HCT116 (cell line): ENCODE results near the gene TMEM198. TPM values are rescaled to one million over a fixed set of nuclear protein-coding genes. Genes with fewer than 3 reads are reported as not detected.
A peak's percentile ranks its signal among the peaks of the same experiment; 100 is the strongest.

ENCODE experiments used
- ATAC-seq: fragments of 200-7000 bp; cut with Tn5 transposase; 2 replicates; pipeline ENCODE4 v1.9.1; 2020; ENCODE audit warnings: mild to moderate bottlenecking, moderate library complexity
- BruUV-seq: library from RNA; stranded (reverse); fragments of 400-500 nt; replicated peaks from 2 replicates; lab custom pipeline; 2021; lab: Mats Ljungman, UMichigan
- CTCF ChIA-PET: fragments of 300-600 bp; sonication (Branson Sonifier 250); formaldehyde crosslinking; loops from one replicate; lab custom pipeline; 2021; ENCODE audit warnings: antibody characterized with exemption; lab: Charles Lee
- POLR2A ChIA-PET: fragments of 300-600, 350-600 bp; sonication (Branson Sonifier 250); formaldehyde crosslinking; loops from one replicate; lab custom pipeline; 2021; ENCODE audit warnings: antibody characterized with exemption; lab: Charles Lee
- RAD21 ChIA-PET, 2 experiments: fragments of 300-600 bp; sonication (Branson Sonifier 250); formaldehyde crosslinking; loops; one replicate each; lab custom pipeline; 2023; ENCODE audit warnings: low total read pairs in 2 of 2; ENCODE audit not compliant: uncharacterized antibody in 2 of 2, unreplicated experiment in 2 of 2, low non-redundant PET in 1 of 2; lab: Charles Lee
- DNase-seq: peaks from one replicate; pipeline ENCODE4 v3.0.0-alpha.2; 2010; ENCODE audit warnings: low read depth, low spot score
- H2AFZ ChIP-seq: fragments of 200-600 bp; shearing (Covaris generic), sonication (generic); 2 replicates; pipeline ENCODE4 v1.6.1; 2017; ENCODE audit warnings: low read depth, mixed run types, mixed read lengths, antibody characterized with exemption, low read length; ENCODE audit not compliant: poor library complexity, severe bottlenecking
- H3K27ac ChIP-seq: 2 replicates; pipeline ENCODE4 v1.5.1; 2012; ENCODE audit warnings: low read depth, low read length
- H3K27me3 ChIP-seq: fragments of 200-600 bp; sonication (generic); 2 replicates; pipeline ENCODE4 v1.6.1; 2016; ENCODE audit warnings: mixed run types, low read length, mixed read lengths; ENCODE audit not compliant: insufficient read depth
- H3K36me3 ChIP-seq, 2 experiments: fragments of 200-500 bp in 1 of 2; fragments of 200-600 bp in 1 of 2; sonication (Bioruptor generic) in 1 of 2; sonication (generic) in 1 of 2; 2 replicates each; pipeline versions ENCODE4 v1.5.1 to v1.6.1; 2014 to 2016; ENCODE audit warnings: low read length in 2 of 2, inconsistent platforms in 1 of 2, mixed read lengths in 1 of 2, mixed run types in 1 of 2; ENCODE audit not compliant: insufficient read depth in 2 of 2, control insufficient read depth in 1 of 2
- H3K4me1 ChIP-seq, 2 experiments: fragments of 200-600 bp in 1 of 2; sonication (generic) in 1 of 2; 2 replicates each; pipeline versions ENCODE4 v1.5.1 to v1.6.1; 2012 to 2017; ENCODE audit warnings: low read length in 2 of 2, inconsistent platforms in 1 of 2, mild to moderate bottlenecking in 1 of 2, mixed read lengths in 1 of 2, mixed run types in 1 of 2, moderate library complexity in 1 of 2; ENCODE audit not compliant: insufficient read depth in 2 of 2, control insufficient read depth in 1 of 2
- H3K4me2 ChIP-seq: fragments of 200-600 bp; sonication (generic); 2 replicates; pipeline ENCODE4 v1.6.1; 2017; ENCODE audit warnings: mixed run types, low read length, mixed read lengths
- H3K4me3 ChIP-seq, 2 experiments: fragments of 200-600 bp in 1 of 2; sonication (generic) in 1 of 2; replicated peaks in 1 of 2; 2 replicates each; pipeline ENCODE4 v1.5.1; 2011 to 2016; ENCODE audit warnings: low read length in 2 of 2, control low read depth in 1 of 2, low read depth in 1 of 2, mild to moderate bottlenecking in 1 of 2, mixed read lengths in 1 of 2, mixed run types in 1 of 2
- H3K79me2 ChIP-seq: fragments of 200-600 bp; sonication (generic); 2 replicates; pipeline ENCODE4 v1.6.1; 2017; ENCODE audit warnings: mild to moderate bottlenecking, mixed run types, low read length, moderate library complexity, mixed read lengths; ENCODE audit not compliant: insufficient read depth
- H3K9ac ChIP-seq: fragments of 200-600 bp; sonication (generic); 2 replicates; pipeline ENCODE4 v1.6.1; 2016; ENCODE audit warnings: low read length, mixed read lengths
- H3K9me2 ChIP-seq: fragments of 200-600 bp; sonication (generic), shearing (Covaris generic); 2 replicates; pipeline ENCODE4 v1.6.1; 2017; ENCODE audit warnings: mixed run types, mild to moderate bottlenecking, moderate library complexity; ENCODE audit not compliant: insufficient read depth
- H3K9me3 ChIP-seq, 2 experiments: fragments of 200-500 bp in 1 of 2; fragments of 200-600 bp in 1 of 2; sonication (Bioruptor generic) in 1 of 2; sonication (generic) in 1 of 2; 2 replicates each; pipeline ENCODE4 v1.6.1; 2014 to 2017; ENCODE audit warnings: low read length in 2 of 2, mixed read lengths in 2 of 2, inconsistent platforms in 1 of 2, low read depth in 1 of 2, mild to moderate bottlenecking in 1 of 2, mixed run types in 1 of 2, moderate library complexity in 1 of 2; ENCODE audit not compliant: control insufficient read depth in 1 of 2, insufficient read depth in 1 of 2
- H4K20me1 ChIP-seq: fragments of 200-600 bp; sonication (generic), shearing (Covaris generic); 2 replicates; pipeline ENCODE4 v1.6.1; 2017; ENCODE audit warnings: mixed run types, mild to moderate bottlenecking, moderate library complexity; ENCODE audit not compliant: insufficient read depth
- ATF3 ChIP-seq: IDR thresholded peaks from 2 replicates; pipeline ENCODE4 v1.6.1; 2012
- CEBPB ChIP-seq: IDR thresholded peaks from 2 replicates; pipeline ENCODE4 v1.6.1; 2012; ENCODE audit warnings: low read depth
- EZH2 ChIP-seq: fragments of 200-600 bp; sonication (generic); IDR thresholded peaks from 2 replicates; pipeline ENCODE4 v1.6.1; 2017; ENCODE audit warnings: antibody characterized with exemption, mixed run types
- JUND ChIP-seq: IDR thresholded peaks from 2 replicates; pipeline ENCODE4 v1.6.1; 2012
- MAX ChIP-seq: IDR thresholded peaks from 2 replicates; pipeline ENCODE4 v1.6.1; 2012
- POLR2AphosphoS5 ChIP-seq: IDR thresholded peaks from 2 replicates; pipeline ENCODE4 v1.6.1; 2011; ENCODE audit warnings: mild to moderate bottlenecking, low read depth, low read length, moderate library complexity
- RAD21 ChIP-seq: IDR thresholded peaks from 2 replicates; pipeline ENCODE4 v1.6.1; 2012; ENCODE audit warnings: low read depth, mild to moderate bottlenecking
- REST ChIP-seq: IDR thresholded peaks from 2 replicates; pipeline ENCODE4 v1.6.1; 2012; ENCODE audit warnings: low read depth
- SIN3A ChIP-seq: IDR thresholded peaks from 2 replicates; pipeline ENCODE4 v1.6.1; 2012; ENCODE audit warnings: low read depth
- ZBTB33 ChIP-seq: IDR thresholded peaks from 2 replicates; pipeline ENCODE4 v1.6.1; 2011; ENCODE audit warnings: mild to moderate bottlenecking, low read length, moderate library complexity; ENCODE audit not compliant: insufficient replicate concordance; ENCODE audit errors: extremely low read depth
- ZNF274 ChIP-seq: fragments of 200-500 bp; sonication (Bioruptor generic); IDR thresholded peaks from 2 replicates; pipeline ENCODE4 v1.6.1; 2014; ENCODE audit warnings: mild to moderate bottlenecking, low read depth, low read length, inconsistent platforms
- intact Hi-C: fragments of 100-400 bp; cut with micrococcal nuclease; formaldehyde crosslinking; loops from 2 replicates; pipeline ENCODE4 v1.10.0; 2022
- total RNA-seq: library from RNA; stranded (reverse); gene quantifications from one replicate; pipeline ENCODE4 v1.2.1, GENCODE V29; 2021; ENCODE audit not compliant: unreplicated experiment

TMEM198 gene
- total RNA-seq, 1 experiment from 2014 or later = 2.1 TPM

GRCh38 chr2:219553168-219553417 is 9.3 kb downstream of the TMEM198 start:
- TF ChIP-seq MAX = no peak
- TF ChIP-seq JUND = no peak
- TF ChIP-seq POLR2AphosphoS5 = no peak
- TF ChIP-seq RAD21 = no peak
- TF ChIP-seq CEBPB = no peak
- TF ChIP-seq REST = no peak
- TF ChIP-seq EZH2 = no peak
- no peak for TF ChIP-seq ATF3
- no peak for TF ChIP-seq SIN3A
- TF ChIP-seq ZBTB33 = no peak
- TF ChIP-seq ZNF274 = no peak
- CTCF ChIA-PET = interaction anchor here (2.7 kb wide), 1 partner anchor 7 kb away, joined by 16 read pairs; no protein-coding TSS in a partner anchor
- intact Hi-C loops = no loop called here
- Histone ChIP-seq H3K4me1 (peaks cover 3 to 19% of the 10 kb centered on the region in 2 experiments; a peak in 3 of 4 replicates), H3K4me3 (no peak overlapping the region), H2AFZ (no peak overlapping the region), H4K20me1 (no peaks in the 10 kb centered on the region), H3K9me3 (no peaks in the 10 kb centered on the region), H3K4me2 (peak overlapping the region; percentile 95; the same call in 1 of the 2 replicates), H3K27me3 (no peaks in the 10 kb centered on the region), H3K27ac (no peak overlapping the region), H3K36me3 (peaks cover 0 to 6% of the 10 kb centered on the region in 2 experiments; a peak in 1 of 4 replicates), H3K9ac (no peak overlapping the region), H3K9me2 (no peaks in the 10 kb centered on the region), H3K79me2 (peaks cover 18% of the 10 kb centered on the region; the same call in 1 of the 2 replicates)
- ATAC-seq (no peak), DNase-seq (no peak)
- RAD21 ChIA-PET = no interaction called here
- POLR2A ChIA-PET = no interaction called here
- BruUV-seq = no TSS peak
